T-helper 1 cell treated with Interleukin-12 subunit alpha and Interleukin-12 subunit beta and Interleukin-4 antibody, amounts not matched to agents 30 μg/mL and 1 μg/mL, for 36 hours (primary cell): ENCODE results near the gene INPPL1.
"Not testable (repeated sequence)": the region's sequence is repeated elsewhere in the genome, so short reads cannot be mapped to it uniquely, and the experiment has no call there.

Source experiments
- H3K27ac Mint-ChIP-seq: one replicate; pipeline ENCODE4 v1.8.0; 2021; ENCODE audit warnings: mild to moderate bottlenecking, mixed read lengths
- H3K27me3 Mint-ChIP-seq: one replicate; pipeline ENCODE4 v1.8.0; 2021; ENCODE audit warnings: low read depth, mixed read lengths
- H3K36me3 Mint-ChIP-seq: one replicate; pipeline ENCODE4 v1.8.0; 2021; ENCODE audit warnings: low read depth, mixed read lengths
- H3K4me1 Mint-ChIP-seq: one replicate; pipeline ENCODE4 v1.8.0; 2021; ENCODE audit warnings: low read depth, mixed read lengths
- H3K4me3 Mint-ChIP-seq: one replicate; pipeline ENCODE4 v1.8.0; 2021; ENCODE audit warnings: mild to moderate bottlenecking, moderate library complexity, mixed read lengths
- H3K9me3 Mint-ChIP-seq: one replicate; pipeline ENCODE4 v1.8.0; 2021; ENCODE audit warnings: mixed read lengths

Gene INPPL1

DNA sequence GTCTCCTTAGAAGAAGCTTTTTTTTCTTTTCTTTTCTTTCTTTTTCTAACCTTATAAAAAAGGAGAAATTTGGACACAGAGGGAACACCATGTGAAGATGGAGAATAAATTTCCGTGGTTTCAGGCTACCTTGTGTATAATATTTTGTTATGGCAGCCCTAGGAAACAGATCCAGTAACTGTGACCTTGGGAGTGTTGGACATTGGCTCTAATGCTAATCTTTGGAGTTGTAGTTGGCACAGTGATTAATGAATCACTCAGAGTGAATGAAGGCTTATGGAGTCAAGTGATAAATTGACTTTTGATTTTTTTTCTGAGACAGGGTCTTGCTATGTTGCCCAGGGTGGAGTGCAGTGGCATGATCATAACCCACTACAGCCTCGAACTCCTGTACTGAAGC lies 34.9 kb downstream of the INPPL1 start:
- Mint-ChIP-seq H3K27me3 (peaks cover 39% of the 10 kb centered on the region), H3K4me1 (peaks cover 4% of the 10 kb centered on the region), H3K9me3 (no peaks in the 10 kb centered on the region), H3K36me3 (no peaks in the 10 kb centered on the region), H3K27ac (no peak overlapping the region), H3K4me3 (no peak overlapping the region)

- Mint-ChIP-seq H3K27me3 (peaks cover 35% of the 10 kb centered on the region), H3K36me3 (no peaks in the 10 kb centered on the region), H3K4me1 (peaks cover 4% of the 10 kb centered on the region), H3K4me3 (no peak overlapping the region), H3K27ac (no peak overlapping the region), H3K9me3 (no peaks in the 10 kb centered on the region)
Observed at GRCh38 chr11:72260574-72260973, 36.0 kb downstream of the INPPL1 start.

DNA sequence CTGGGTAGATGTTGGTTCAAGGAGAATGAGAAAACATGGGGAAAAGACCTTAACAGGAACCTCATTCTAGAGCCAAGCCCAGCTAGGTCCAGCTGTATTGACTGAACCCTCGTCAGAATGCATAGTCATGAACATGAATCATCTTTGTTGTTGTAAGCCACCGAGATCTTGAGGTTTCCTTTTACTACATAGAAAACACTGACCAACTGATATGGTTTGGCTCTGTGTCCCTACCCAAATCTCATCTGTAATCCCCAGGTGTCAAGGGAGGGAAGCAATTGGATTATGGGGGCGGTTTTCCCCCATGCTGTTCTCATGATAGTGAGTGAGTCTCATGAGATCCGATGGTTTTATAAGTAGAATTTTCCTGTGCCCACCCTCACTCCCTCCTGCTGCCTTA lies 38.8 kb downstream of the INPPL1 start:
- Mint-ChIP-seq H3K4me3 (no peak overlapping the region), H3K27ac (no peak overlapping the region), H3K36me3 (no peaks in the 10 kb centered on the region), H3K9me3 (no peaks in the 10 kb centered on the region), H3K4me1 (peaks cover 6% of the 10 kb centered on the region), H3K27me3 (peaks cover 31% of the 10 kb centered on the region)

GRCh38 chr11:72265951-72266350 lies 41.4 kb downstream of the INPPL1 start:
- Mint-ChIP-seq H3K27me3 (peaks cover 28% of the 10 kb centered on the region), H3K9me3 (no peaks in the 10 kb centered on the region)

GRCh38 chr11:72266960-72267359 lies 42.4 kb downstream of the INPPL1 start:
- H3K36me3 Mint-ChIP-seq, H3K9me3 Mint-ChIP-seq, H3K27ac Mint-ChIP-seq, H3K4me3 Mint-ChIP-seq: not testable (repeated sequence)
- Mint-ChIP-seq H3K27me3 (peaks cover 28% of the 10 kb centered on the region), H3K4me1 (peaks cover 13% of the 10 kb centered on the region)

More at GRCh38 chr11:72265951-72266350, 41.4 kb downstream of the INPPL1 start:
- Mint-ChIP-seq H3K36me3 (no peaks in the 10 kb centered on the region), H3K27ac (no peak overlapping the region), H3K4me1 (peaks cover 13% of the 10 kb centered on the region), H3K4me3 (no peak overlapping the region)

DNA sequence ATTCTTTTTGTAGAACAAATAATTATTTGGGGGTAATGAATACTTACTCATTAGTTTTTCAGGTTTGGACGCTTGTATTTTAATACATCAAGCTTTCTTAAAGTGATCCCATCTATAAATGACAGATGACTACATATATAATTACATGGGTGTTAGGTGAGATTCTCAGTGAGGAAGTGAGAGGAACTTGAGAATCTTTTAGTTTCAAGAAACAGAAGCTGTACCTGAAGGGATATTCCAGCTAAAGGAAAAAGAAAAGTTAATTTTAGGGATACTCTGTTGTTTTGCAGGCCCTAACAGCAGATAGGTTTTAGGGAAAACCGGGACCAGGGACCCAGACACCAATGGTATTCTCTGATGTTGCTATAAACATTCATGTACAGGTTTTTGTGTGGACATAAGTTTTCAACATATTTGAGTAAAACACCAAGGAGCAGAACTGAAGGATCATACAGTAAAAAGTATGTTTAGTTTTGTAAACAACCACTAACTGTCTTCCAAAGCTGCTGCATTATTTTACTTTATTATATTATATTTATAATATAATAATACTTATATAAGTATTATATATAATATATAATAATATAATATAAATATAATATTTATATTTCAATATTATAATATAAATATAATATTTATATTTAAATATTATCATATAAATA lies 43.5 kb downstream of the INPPL1 start:
- peaks cover 30% of the 10 kb centered on the region for H3K27me3 Mint-ChIP-seq

DNA sequence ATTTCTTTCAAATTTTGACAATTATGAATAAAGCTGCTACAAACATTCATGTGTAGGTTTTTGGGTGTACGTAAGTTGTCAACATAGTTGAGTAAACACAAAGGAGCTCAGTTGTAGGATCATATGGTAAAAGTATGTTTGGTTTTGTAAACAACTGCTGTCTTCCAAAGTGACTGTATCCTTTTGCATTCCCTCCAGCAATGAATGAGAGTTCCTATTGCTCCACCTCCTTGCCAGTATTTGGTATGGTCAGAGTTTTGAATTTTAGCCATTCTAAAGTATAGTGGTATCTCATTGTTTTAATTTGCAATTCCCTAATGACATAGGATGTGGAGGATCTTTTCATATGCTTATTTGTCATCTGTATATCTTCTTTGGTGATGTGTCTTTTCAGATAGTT lies 47.4 kb downstream of the INPPL1 start:
- peaks cover 6% of the 10 kb centered on the region for H3K4me1 Mint-ChIP-seq
- no peak overlapping the region for H3K4me3 Mint-ChIP-seq
- no peaks in the 10 kb centered on the region for H3K9me3 Mint-ChIP-seq
- H3K27ac Mint-ChIP-seq = no peak overlapping the region
- no peaks in the 10 kb centered on the region for H3K36me3 Mint-ChIP-seq
- peaks cover 17% of the 10 kb centered on the region for H3K27me3 Mint-ChIP-seq

More for the DNA sequence above, 43.5 kb downstream of the INPPL1 start:
- Mint-ChIP-seq H3K4me1 (peaks cover 11% of the 10 kb centered on the region), H3K36me3 (no peaks in the 10 kb centered on the region), H3K9me3 (no peaks in the 10 kb centered on the region), H3K4me3 (no peak overlapping the region), H3K27ac (no peak overlapping the region)

GRCh38 chr11:72274435-72274834 lies 49.9 kb downstream of the INPPL1 start:
- Mint-ChIP-seq H3K27me3 (peaks cover 16% of the 10 kb centered on the region), H3K9me3 (no peaks in the 10 kb centered on the region), H3K27ac (no peak overlapping the region), H3K4me1 (peaks cover 3% of the 10 kb centered on the region), H3K36me3 (no peaks in the 10 kb centered on the region), H3K4me3 (no peak overlapping the region)

GRCh38 chr11:72278905-72279304 lies 54.3 kb downstream of the INPPL1 start:
- no peaks in the 10 kb centered on the region for H3K4me1 Mint-ChIP-seq
- H3K4me3 Mint-ChIP-seq = no peak overlapping the region
- H3K9me3 Mint-ChIP-seq = no peaks in the 10 kb centered on the region
- H3K27ac Mint-ChIP-seq = no peak overlapping the region
- H3K27me3 Mint-ChIP-seq = peaks cover 16% of the 10 kb centered on the region
- no peaks in the 10 kb centered on the region for H3K36me3 Mint-ChIP-seq

- H3K27ac Mint-ChIP-seq = no peak overlapping the region
- H3K27me3 Mint-ChIP-seq = peaks cover 19% of the 10 kb centered on the region
- H3K9me3 Mint-ChIP-seq = no peaks in the 10 kb centered on the region
- H3K4me3 Mint-ChIP-seq = no peak overlapping the region
- H3K36me3 Mint-ChIP-seq = no peaks in the 10 kb centered on the region
- no peaks in the 10 kb centered on the region for H3K4me1 Mint-ChIP-seq
Observed at GRCh38 chr11:72280037-72280436, 55.5 kb downstream of the INPPL1 start.

GRCh38 chr11:72280726-72281315 lies 56.3 kb downstream of the INPPL1 start:
- Mint-ChIP-seq H3K9me3 (no peaks in the 10 kb centered on the region), H3K4me3 (no peak overlapping the region), H3K27me3 (peaks cover 19% of the 10 kb centered on the region), H3K4me1 (no peaks in the 10 kb centered on the region), H3K36me3 (no peaks in the 10 kb centered on the region), H3K27ac (no peak overlapping the region)

- H3K36me3 Mint-ChIP-seq = no peaks in the 10 kb centered on the region
- H3K27me3 Mint-ChIP-seq = peaks cover 19% of the 10 kb centered on the region
- H3K27ac Mint-ChIP-seq = no peak overlapping the region
- no peaks in the 10 kb centered on the region for H3K4me1 Mint-ChIP-seq
- H3K4me3 Mint-ChIP-seq = no peak overlapping the region
- H3K9me3 Mint-ChIP-seq = no peaks in the 10 kb centered on the region
Observed at GRCh38 chr11:72283947-72284346, 59.4 kb downstream of the INPPL1 start.

DNA sequence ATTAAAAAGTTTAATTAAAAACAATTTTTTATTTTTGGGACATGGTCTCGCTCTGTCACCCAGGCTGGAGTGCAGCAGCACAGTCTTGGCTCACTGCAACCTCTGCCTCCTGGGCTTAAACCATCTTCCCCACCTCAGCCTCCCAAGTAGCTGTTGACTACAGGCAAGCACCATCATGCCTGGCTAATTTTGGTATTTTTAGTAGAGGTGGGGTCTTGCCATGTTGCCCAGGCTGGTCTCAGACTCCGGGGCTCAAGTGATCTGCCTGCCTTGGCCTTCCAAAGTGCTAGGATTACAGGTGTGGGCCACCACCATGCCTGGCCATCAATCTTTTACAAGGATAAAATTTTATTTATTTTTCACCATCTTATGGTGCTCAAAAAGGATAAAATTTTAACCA lies 62.7 kb downstream of the INPPL1 start:
- Mint-ChIP-seq H3K9me3 (no peaks in the 10 kb centered on the region), H3K4me1 (no peaks in the 10 kb centered on the region), H3K27ac (no peak overlapping the region), H3K4me3 (no peak overlapping the region), H3K36me3 (no peaks in the 10 kb centered on the region), H3K27me3 (peaks cover 13% of the 10 kb centered on the region)
